Suprapubic skin (tissue), 4 donors: ENCODE measurements around the gene GNG4.

Source experiments
- CTCF ChIP-seq, 2 donors: fragments of 200-600 bp in 1 of 2; fragments of 450-650 bp in 1 of 2; sonication (generic) in 1 of 2; IDR thresholded peaks; one replicate each; pipeline ENCODE4 v1.5.1; 2016 to 2019; ENCODE audit warnings: antibody characterized with exemption in 2 of 2, mild to moderate bottlenecking in 1 of 2, moderate library complexity in 1 of 2
- EP300 ChIP-seq: sonication (generic); formaldehyde crosslinking; IDR thresholded peaks from one replicate; pipeline ENCODE4 v1.6.1; 2017; ENCODE audit warnings: antibody characterized with exemption
- POLR2A ChIP-seq, 2 donors: fragments of 450-650 bp; IDR thresholded peaks; one replicate each; pipeline ENCODE4 v1.6.1; 2017; ENCODE audit warnings: antibody characterized with exemption in 2 of 2, mild to moderate bottlenecking in 2 of 2, moderate library complexity in 2 of 2
- POLR2AphosphoS5 ChIP-seq, 3 donors: sonication (generic); formaldehyde crosslinking; IDR thresholded peaks; one replicate each; pipeline ENCODE4 v1.6.1; 2017; ENCODE audit warnings: antibody characterized with exemption in 3 of 3

DNA sequence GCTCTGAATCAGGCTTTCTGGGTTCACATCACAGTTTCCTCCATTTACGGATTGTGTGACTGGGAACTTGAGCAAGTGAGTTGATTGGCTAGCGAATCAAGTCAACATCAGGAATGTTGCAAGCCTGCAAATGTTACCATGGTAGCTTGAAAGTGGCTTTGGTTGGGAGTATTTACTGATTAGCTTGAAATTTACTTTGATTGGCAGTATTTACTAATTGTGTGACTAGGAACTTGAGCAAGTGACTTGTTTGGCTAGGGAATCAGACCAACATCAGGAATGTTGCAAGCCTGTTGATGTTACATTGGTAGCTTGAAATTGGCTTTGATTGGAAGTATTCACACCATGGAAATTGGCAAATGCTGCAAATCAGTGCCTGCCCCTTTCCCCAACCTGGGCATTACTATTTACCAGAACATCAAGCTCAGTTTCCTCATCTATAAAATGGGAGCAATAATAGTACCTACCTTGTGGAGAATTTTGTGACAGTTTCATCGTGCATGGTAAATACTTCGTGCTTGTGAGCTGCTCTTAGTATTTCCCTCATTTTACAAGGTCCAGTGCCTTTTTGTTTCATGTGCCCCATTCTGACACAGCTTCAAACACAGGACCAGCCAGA is 122.3 kb downstream of the GNG4 start:
- no peak for TF ChIP-seq CTCF (IDR thresholded peaks at IDR 0.05)
- TF ChIP-seq POLR2AphosphoS5 (IDR thresholded peaks at IDR 0.05) = no peak
- no peak for TF ChIP-seq POLR2A (IDR thresholded peaks at IDR 0.05)
- no peak for TF ChIP-seq EP300
